ENCODE measurements around the gene CIDEC.
"Not testable (repeated sequence)": the region's sequence is repeated elsewhere in the genome, so short reads cannot be mapped to it uniquely, and the experiment has no call there.

The CIDEC gene

DNA sequence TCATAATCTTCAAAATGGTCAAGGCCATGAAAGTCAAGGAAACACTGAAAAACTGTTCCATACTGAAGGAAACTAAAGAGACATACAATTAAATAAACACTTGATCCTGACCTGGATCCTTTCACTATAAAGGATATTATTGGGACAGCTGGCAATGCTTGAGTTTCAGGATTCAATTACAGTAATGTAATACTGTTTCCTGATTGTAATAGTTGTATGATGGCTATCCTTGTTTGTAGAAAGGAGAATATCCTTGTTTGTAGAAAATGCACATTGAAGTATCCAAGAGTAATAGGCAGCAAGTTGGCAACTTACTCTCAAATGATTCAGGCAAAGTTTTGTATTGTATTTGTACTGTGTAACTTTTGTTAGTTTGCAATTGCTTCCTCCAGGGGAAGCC, 4.6 kb downstream of the CIDEC start:
- no peak for DNase-seq (ENCODE audit: low spot score)

DNA sequence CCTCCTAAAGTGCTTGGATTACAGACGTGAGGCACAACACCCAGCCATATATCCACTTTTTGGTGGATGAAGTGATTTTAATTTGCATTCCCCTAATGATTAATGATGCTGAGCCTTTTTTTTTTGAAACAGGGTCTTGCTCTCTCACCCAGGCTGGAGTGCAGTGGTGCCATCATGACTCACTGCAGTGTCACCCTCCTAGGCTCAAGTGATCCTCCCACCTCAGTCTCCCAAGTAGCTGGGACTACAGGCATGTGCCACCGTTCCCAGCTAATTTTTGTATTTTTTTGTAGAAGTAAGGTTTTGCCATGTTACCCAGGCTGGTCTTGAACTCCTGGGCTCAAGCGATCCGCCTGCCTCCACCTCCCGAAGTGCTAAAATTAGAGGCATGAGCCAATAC, 8.0 kb downstream of the CIDEC start:
- not testable (repeated sequence) for DNase-seq (ENCODE audit: low spot score)

- no peak for DNase-seq (ENCODE audit: low spot score)
These were observed 9.1 kb downstream of the CIDEC start for GRCh38 chr3:9870978-9871377.

DNA sequence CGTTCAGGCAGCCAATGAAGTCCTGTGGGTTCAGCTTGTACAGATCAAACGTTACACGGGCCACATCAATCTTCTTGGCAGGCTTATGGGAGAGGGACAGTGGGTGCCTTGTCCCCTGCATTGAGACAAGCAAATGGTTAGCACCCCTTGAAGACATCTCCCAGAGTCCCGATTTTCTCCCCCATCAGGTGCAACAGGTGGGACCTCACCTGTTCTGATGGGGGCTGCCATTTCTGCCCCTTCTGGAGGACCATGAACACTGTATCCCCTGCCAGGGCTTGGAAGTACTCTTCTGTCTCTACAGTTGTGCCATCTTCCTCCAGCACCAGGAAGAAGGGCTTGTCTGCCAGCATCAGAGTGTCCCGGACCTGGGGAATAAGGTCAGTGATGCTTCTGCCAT, 10.1 kb downstream of the CIDEC start:
- DNase-seq (ENCODE audit: low spot score) = no peak

GRCh38 chr3:9867106-9867505, 12.9 kb downstream of the CIDEC start:
- no peak for DNase-seq (ENCODE audit: low spot score)

DNA sequence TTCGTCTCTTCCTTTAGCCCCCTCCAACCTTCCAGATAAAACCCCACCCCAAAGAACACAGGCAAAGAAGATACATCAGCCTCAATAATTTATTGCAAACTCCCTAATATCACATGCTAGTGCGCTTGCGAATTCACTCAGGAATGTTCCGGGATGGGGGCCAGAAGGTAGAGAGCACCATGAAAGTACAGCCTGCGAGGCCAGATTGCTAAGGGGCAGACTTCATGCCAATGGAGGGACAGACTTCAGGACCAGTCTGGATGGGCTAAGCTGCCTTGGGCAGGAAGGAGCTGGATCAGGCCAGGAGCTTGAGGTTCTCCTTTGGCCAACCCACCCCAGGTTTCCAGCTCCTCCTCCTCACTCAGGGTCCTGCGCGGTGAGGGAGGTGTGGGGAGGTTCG, 13.4 kb downstream of the CIDEC start:
- DNase-seq (ENCODE audit: low spot score) = no peak

GRCh38 chr3:9865125-9865637, 14.9 kb downstream of the CIDEC start:
- DNase-seq (ENCODE audit: low spot score) = not testable (repeated sequence)

DNA sequence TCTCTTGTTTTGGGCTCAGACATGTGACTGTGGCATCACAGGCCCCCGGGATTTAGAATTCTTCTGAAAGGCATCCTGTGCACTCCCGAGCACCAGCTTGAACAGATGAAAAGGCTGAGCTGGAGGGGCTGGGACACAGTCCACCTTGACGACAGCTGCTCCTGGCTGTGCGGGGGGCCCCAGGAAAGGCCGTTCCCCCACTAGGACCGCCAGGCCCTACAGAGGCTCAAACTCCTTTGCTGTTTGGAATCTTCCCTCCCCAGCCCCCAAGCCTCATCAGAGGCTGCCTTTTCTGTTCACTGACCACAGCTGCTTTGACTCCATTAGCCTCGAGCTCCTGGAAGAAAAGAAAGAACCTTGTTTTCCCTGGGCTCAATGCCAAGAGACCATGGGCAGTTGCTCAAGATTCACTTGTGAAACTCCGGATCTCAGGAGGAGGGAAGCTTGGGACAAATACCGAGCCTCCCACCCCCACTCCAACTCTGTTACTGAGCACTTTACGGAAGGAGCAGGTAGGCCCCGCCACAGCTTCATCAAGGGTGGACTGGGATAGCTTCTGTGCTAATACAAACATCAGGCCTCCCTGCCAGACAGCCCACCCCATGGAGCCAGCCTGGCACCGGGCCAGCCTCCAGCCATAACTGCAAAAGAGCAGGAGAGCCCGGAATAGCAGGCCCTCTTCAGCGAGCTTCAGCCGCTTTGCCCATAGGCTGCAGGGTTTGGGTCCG, 15.7 kb downstream of the CIDEC start:
- DNase-seq (ENCODE audit: low spot score) = no peak

DNA sequence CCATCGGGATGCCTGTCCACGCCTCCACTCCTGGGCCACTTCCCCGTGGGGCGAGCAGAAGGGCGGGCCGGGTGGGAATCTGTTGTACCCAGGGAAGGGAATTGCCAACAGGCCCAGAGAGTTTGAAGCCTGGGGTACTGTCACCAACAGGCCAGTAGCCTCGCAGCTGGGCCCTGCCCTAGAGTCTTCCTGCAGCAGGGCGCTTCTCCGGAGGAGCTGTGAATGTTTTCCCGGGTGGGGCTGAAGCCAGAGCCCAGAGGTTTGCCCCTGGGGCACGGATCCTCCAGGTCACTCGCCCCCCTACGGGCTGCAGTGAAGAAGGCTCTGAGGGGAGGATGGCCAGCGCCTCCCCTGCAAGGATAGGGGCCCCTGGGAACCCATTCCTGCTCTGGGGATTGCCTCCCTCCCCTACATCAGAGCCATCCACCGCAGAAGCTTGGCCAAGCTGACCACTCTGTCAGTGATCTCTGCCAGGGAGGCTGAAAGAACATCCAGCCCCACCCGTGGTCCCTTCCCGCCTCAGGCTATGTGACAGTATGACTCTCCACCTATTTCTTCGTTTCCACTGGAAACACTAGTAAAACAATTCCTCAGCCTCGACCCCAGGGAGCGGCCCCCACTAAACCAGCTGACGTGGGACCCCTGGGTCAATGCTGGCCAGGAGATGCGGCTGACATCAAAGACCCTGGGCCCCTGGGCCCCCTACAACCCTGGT, 16.8 kb downstream of the CIDEC start:
- no peak for DNase-seq (ENCODE audit: low spot score)

- peak; percentile 34 for DNase-seq (ENCODE audit: low spot score)
These were observed 17.5 kb downstream of the CIDEC start for GRCh38 chr3:9862391-9863057.

- DNase-seq (ENCODE audit: low spot score) = no peak
These were observed 18.4 kb downstream of the CIDEC start for GRCh38 chr3:9861626-9862130.

GRCh38 chr3:9861201-9861600, 18.9 kb downstream of the CIDEC start:
- DNase-seq (ENCODE audit: low spot score) = no peak

GRCh38 chr3:9859530-9860025, 20.5 kb downstream of the CIDEC start:
- DNase-seq (ENCODE audit: low spot score) = no peak

DNA sequence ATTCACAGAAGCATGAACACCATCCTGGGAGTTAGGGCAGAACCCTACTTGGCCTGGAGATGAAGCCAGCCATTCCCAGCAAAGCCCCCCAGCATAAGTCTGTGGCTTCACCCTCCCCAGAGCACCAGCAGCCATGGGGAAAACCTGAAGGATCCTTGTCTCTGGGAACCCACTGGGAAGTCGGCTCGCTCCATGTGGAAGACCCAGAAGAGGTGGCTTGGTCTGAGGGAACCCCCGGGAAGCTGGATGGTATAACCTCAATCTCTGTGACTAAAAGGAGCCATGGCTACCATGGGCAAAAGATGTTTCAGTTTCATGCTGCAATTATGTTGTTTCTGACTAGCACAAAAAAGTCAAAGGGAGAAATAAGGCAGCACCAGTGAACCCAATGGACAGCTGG, 24.5 kb downstream of the CIDEC start:
- DNase-seq (ENCODE audit: low spot score) = no peak

GRCh38 chr3:9854291-9854940, 25.6 kb downstream of the CIDEC start:
- not testable (repeated sequence) for DNase-seq (ENCODE audit: low spot score)

GRCh38 chr3:9852528-9852927, 27.5 kb downstream of the CIDEC start:
- DNase-seq (ENCODE audit: low spot score) = no peak

DNA sequence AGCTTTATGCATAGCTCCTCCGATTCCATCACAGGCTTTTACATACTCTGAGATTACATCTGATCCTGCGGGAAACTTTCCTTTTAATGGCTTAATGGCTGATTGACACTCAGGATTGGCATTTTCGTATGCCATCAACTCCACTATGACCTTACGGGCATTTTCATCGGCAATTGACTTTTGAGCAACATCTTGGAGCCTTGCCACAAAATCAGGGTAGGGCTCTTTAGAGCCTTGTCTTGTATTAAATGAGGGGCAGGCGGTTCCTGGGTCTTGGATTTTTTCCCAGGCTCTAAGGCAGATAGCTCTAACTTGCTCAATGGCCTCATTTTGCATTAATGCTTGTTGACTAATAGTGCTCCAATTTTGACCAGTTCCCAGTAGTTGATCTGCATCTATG, 28.1 kb downstream of the CIDEC start:
- DNase-seq (ENCODE audit: low spot score) = not testable (repeated sequence)

GRCh38 chr3:9851383-9851782, 28.7 kb downstream of the CIDEC start:
- not testable (repeated sequence) for DNase-seq (ENCODE audit: low spot score)

GRCh38 chr3:9848860-9849259, 31.2 kb downstream of the CIDEC start:
- not testable (repeated sequence) for DNase-seq (ENCODE audit: low spot score)

DNA sequence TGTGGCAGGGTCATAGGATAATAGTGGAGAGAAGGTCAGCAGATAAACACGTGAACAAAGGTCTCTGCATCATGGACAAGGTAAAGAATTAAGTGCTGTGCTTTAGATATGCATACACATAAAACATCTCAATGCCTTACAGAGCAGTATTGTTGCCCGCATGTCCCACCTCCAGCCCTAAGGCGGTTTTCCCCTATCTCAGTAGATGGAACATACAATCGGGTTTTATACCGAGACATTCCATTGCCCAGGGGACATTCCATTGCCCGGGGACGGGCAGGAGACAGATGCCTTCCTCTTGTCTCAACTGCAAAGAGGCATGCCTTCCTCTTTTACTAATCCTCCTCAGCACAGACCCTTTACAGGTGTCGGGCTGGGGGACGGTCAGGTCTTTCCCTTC, 32.2 kb downstream of the CIDEC start:
- not testable (repeated sequence) for DNase-seq (ENCODE audit: low spot score)

DNA sequence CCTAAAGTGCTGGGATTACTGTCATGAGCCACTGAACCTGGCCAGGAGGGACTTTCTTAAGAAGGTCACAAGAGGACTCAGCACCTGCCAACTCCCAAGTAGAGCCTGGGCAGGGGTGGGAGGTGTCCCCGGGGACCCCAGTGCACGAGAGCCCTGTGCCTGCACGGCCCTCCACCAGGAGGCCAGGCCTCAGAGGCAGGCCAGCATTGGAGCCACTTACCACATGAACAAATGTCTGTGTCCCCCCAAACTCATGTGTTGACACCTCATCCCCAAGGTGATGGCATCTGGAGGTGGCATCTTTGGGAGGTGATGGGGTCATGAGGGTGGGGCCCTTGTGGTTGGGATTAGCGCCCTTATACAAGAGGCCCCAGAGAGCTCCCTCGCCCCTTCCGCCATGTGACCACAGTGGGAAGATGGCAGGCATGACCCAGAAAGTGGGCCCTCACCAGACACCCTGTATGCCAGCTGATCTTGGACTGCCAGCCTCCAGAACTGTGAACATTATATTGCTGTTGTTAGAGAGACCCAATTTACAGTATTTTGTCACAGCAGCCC, 33.0 kb downstream of the CIDEC start:
- DNase-seq (ENCODE audit: low spot score) = no peak

DNA sequence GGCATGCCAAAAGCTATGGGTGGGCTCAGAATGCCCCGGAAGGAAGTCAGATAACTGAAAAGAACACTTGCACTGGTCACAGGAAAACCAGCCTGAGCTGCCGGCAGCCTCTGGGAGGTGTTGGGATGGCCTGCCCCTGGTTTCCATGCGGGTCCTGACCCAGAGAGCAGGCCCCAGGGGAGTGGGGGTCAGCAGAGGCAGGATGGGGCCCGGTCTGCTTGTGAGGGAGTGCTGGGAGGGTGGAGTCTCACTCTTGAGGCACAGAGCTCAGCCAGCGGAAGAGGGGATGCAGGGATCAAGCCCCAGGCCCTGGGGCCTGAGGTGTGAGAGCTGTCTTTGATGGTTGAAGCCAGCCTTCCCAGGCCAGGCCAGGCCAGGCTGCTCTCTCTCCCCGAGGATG, 33.8 kb downstream of the CIDEC start:
- DNase-seq (ENCODE audit: low spot score) = no peak

Measured in kidney capillary endothelial cell (primary cell).